Neural cell (in vitro differentiated cells): ENCODE measurements around the gene KRT39.

Experiments
- EP300 ChIP-seq: fragments of 450-650 bp; conservative IDR thresholded peaks from 2 replicates; pipeline ENCODE4 v1.6.1; 2014; ENCODE audit warnings: antibody characterized with exemption, mild to moderate bottlenecking, moderate library complexity; ENCODE audit not compliant: poor library complexity, severe bottlenecking
- EZH2 ChIP-seq: fragments of 200-600, 300-800 bp; shearing (Covaris generic), sonication (generic); IDR thresholded peaks from 2 replicates; pipeline ENCODE4 v1.6.1; 2014; ENCODE audit warnings: antibody characterized with exemption, low read length, borderline replicate concordance, mild to moderate bottlenecking; ENCODE audit not compliant: insufficient read depth, poor library complexity, severe bottlenecking
- POLR2AphosphoS5 ChIP-seq: IDR thresholded peaks from 2 replicates; pipeline ENCODE4 v1.6.1; 2012
- SMC3 ChIP-seq: fragments of 450-650 bp; conservative IDR thresholded peaks from 2 replicates; pipeline ENCODE4 v1.6.1; 2014; ENCODE audit warnings: antibody characterized with exemption, mild to moderate bottlenecking, moderate library complexity; ENCODE audit not compliant: poor library complexity
- TAF1 ChIP-seq: IDR thresholded peaks from 2 replicates; pipeline ENCODE4 v1.6.1; 2012; ENCODE audit warnings: low read depth
- TF ChIP-seq, protein P1 (sequence below): IDR thresholded peaks from 2 replicates; pipeline ENCODE4 v1.6.1; 2012; ENCODE audit warnings: borderline replicate concordance
- TF ChIP-seq, protein P2 (sequence below): fragments of 450-650 bp; IDR thresholded peaks from 2 replicates; pipeline ENCODE4 v1.5.1; 2014; ENCODE audit warnings: antibody characterized with exemption, mild to moderate bottlenecking, moderate library complexity; ENCODE audit not compliant: poor library complexity, severe bottlenecking

DNA sequence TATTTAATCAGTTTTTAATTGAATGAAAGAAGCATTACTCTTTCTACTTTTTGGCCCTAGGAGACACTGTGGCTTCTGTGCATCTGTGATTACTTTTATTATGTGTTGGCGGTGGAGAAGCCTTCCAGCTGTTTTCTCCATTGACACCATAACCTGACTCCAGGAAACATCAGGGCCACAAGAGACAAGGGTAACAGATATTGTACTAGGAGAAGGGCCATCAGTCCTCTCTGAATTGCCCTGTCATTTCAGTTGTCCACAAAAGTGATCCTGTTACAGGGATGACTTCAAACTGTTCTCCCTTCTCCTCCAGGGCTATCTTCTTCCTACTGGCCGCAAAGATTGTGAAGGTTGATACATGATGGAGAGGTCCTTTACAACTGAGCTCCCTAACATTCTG, 14.6 kb downstream of the KRT39 start:
- TF ChIP-seq TAF1, result no peak
- TF ChIP-seq, protein P1, sequence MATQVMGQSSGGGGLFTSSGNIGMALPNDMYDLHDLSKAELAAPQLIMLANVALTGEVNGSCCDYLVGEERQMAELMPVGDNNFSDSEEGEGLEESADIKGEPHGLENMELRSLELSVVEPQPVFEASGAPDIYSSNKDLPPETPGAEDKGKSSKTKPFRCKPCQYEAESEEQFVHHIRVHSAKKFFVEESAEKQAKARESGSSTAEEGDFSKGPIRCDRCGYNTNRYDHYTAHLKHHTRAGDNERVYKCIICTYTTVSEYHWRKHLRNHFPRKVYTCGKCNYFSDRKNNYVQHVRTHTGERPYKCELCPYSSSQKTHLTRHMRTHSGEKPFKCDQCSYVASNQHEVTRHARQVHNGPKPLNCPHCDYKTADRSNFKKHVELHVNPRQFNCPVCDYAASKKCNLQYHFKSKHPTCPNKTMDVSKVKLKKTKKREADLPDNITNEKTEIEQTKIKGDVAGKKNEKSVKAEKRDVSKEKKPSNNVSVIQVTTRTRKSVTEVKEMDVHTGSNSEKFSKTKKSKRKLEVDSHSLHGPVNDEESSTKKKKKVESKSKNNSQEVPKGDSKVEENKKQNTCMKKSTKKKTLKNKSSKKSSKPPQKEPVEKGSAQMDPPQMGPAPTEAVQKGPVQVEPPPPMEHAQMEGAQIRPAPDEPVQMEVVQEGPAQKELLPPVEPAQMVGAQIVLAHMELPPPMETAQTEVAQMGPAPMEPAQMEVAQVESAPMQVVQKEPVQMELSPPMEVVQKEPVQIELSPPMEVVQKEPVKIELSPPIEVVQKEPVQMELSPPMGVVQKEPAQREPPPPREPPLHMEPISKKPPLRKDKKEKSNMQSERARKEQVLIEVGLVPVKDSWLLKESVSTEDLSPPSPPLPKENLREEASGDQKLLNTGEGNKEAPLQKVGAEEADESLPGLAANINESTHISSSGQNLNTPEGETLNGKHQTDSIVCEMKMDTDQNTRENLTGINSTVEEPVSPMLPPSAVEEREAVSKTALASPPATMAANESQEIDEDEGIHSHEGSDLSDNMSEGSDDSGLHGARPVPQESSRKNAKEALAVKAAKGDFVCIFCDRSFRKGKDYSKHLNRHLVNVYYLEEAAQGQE, result no peak
- TF ChIP-seq, protein P2, sequence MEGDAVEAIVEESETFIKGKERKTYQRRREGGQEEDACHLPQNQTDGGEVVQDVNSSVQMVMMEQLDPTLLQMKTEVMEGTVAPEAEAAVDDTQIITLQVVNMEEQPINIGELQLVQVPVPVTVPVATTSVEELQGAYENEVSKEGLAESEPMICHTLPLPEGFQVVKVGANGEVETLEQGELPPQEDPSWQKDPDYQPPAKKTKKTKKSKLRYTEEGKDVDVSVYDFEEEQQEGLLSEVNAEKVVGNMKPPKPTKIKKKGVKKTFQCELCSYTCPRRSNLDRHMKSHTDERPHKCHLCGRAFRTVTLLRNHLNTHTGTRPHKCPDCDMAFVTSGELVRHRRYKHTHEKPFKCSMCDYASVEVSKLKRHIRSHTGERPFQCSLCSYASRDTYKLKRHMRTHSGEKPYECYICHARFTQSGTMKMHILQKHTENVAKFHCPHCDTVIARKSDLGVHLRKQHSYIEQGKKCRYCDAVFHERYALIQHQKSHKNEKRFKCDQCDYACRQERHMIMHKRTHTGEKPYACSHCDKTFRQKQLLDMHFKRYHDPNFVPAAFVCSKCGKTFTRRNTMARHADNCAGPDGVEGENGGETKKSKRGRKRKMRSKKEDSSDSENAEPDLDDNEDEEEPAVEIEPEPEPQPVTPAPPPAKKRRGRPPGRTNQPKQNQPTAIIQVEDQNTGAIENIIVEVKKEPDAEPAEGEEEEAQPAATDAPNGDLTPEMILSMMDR, result no peak
- TF ChIP-seq EP300, result no peak
- no peak for TF ChIP-seq EZH2
- TF ChIP-seq SMC3, result no peak
- no peak for TF ChIP-seq POLR2AphosphoS5
